Liver (tissue), 9 donors: ENCODE measurements around the gene LPGAT1. TPM values are rescaled to one million over a fixed set of nuclear protein-coding genes. Genes with fewer than 3 reads are reported as not detected.

Experiments used
- DNase-seq: peaks from one replicate; pipeline ENCODE4 v3.0.0-alpha.2; 2017; ENCODE audit warnings: low spot score
- H3K27ac ChIP-seq, 2 donors: one replicate each; pipeline ENCODE4 v1.7.0; 2013; ENCODE audit warnings: inconsistent platforms in 2 of 2, low read length in 2 of 2, control low read depth in 1 of 2, low read depth in 1 of 2, mild to moderate bottlenecking in 1 of 2
- H3K27me3 ChIP-seq, 4 donors: one replicate each; pipeline versions ENCODE4 v1.6.1 to v1.7.0; 2013; ENCODE audit warnings: low read length in 3 of 4, inconsistent platforms in 1 of 4, mild to moderate bottlenecking in 1 of 4, moderate library complexity in 1 of 4; ENCODE audit not compliant: control insufficient read depth in 4 of 4, insufficient read depth in 4 of 4
- H3K36me3 ChIP-seq, 4 donors: one replicate each; pipeline versions ENCODE4 v1.6.1 to v1.7.0; 2013; ENCODE audit warnings: low read length in 3 of 4, mild to moderate bottlenecking in 3 of 4, low read depth in 1 of 4, moderate library complexity in 1 of 4; ENCODE audit not compliant: control insufficient read depth in 4 of 4, insufficient read depth in 3 of 4
- H3K4me1 ChIP-seq, 4 donors: one replicate each; pipeline versions ENCODE4 v1.6.1 to v1.7.0; 2013; ENCODE audit warnings: low read length in 3 of 4, mild to moderate bottlenecking in 3 of 4, moderate library complexity in 1 of 4; ENCODE audit not compliant: control insufficient read depth in 4 of 4, insufficient read depth in 4 of 4
- H3K4me3 ChIP-seq, 3 donors: one replicate each; pipeline versions ENCODE4 v1.6.1 to v1.7.0; 2013; ENCODE audit warnings: low read length in 3 of 3, control low read depth in 1 of 3, low read depth in 1 of 3, mild to moderate bottlenecking in 1 of 3
- H3K9ac ChIP-seq, 2 donors: one replicate each; pipeline ENCODE4 v1.7.0; 2013; ENCODE audit warnings: low read length in 2 of 2, mild to moderate bottlenecking in 2 of 2, moderate library complexity in 2 of 2, control low read depth in 1 of 2, low read depth in 1 of 2
- H3K9me3 ChIP-seq, 4 donors: one replicate each; pipeline versions ENCODE4 v1.6.1 to v1.7.0; 2013; ENCODE audit warnings: low read length in 3 of 4; ENCODE audit not compliant: control insufficient read depth in 4 of 4
- EGR1 ChIP-seq, 2 donors: IDR thresholded peaks; 2 replicates each; pipeline ENCODE4 v1.6.1; 2016 to 2018; ENCODE audit warnings: antibody characterized with exemption in 2 of 2, low read depth in 2 of 2
- FOXA1 ChIP-seq: IDR thresholded peaks from 2 replicates; pipeline ENCODE4 v1.6.1; 2016; ENCODE audit warnings: antibody characterized with exemption
- FOXA2 ChIP-seq: IDR thresholded peaks from 2 replicates; pipeline ENCODE4 v1.6.1; 2016; ENCODE audit warnings: antibody characterized with exemption
- GABPA ChIP-seq, 2 donors: IDR thresholded peaks in 1 of 2; conservative IDR thresholded peaks in 1 of 2; 2 replicates each; pipeline ENCODE4 v1.6.1; 2016; ENCODE audit warnings: antibody characterized with exemption in 2 of 2, mild to moderate bottlenecking in 1 of 2, moderate library complexity in 1 of 2
- HNF4A ChIP-seq, 2 donors: conservative IDR thresholded peaks; 2 replicates each; pipeline ENCODE4 v1.6.1; 2016; ENCODE audit warnings: antibody characterized with exemption in 2 of 2, mild to moderate bottlenecking in 2 of 2
- HNF4G ChIP-seq: IDR thresholded peaks from 2 replicates; pipeline ENCODE4 v1.6.1; 2016; ENCODE audit warnings: antibody characterized with exemption
- JUND ChIP-seq, 2 donors: IDR thresholded peaks; 2 replicates each; pipeline ENCODE4 v1.6.1; 2016; ENCODE audit warnings: antibody characterized with exemption in 2 of 2
- RAD21 ChIP-seq, 2 donors: IDR thresholded peaks; 2 replicates each; pipeline ENCODE4 v1.6.1; 2016; ENCODE audit warnings: antibody characterized with exemption in 2 of 2, mild to moderate bottlenecking in 2 of 2
- RXRA ChIP-seq, 2 donors: IDR thresholded peaks; 2 replicates each; pipeline ENCODE4 v1.6.1; 2017 to 2018; ENCODE audit warnings: antibody characterized with exemption in 2 of 2, mild to moderate bottlenecking in 1 of 2
- SP1 ChIP-seq: IDR thresholded peaks from 2 replicates; pipeline ENCODE4 v1.6.1; 2018; ENCODE audit warnings: antibody characterized with exemption, mild to moderate bottlenecking
- TAF1 ChIP-seq: conservative IDR thresholded peaks from 2 replicates; pipeline ENCODE4 v1.6.1; 2016; ENCODE audit warnings: antibody characterized with exemption, mild to moderate bottlenecking
- YY1 ChIP-seq: IDR thresholded peaks from 2 replicates; pipeline ENCODE4 v1.6.1; 2016; ENCODE audit warnings: antibody characterized with exemption, mild to moderate bottlenecking
- WGBS: extraction: QIAGEN DNeasy Blood & Tissue Kit; methylation state at CpG from one replicate; pipeline ENCODE4 v1.1.7; 2013; 5-methylcytosine and 5-hydroxymethylcytosine counted together
- polyA plus RNA-seq, 2 donors: library from polyadenylated mRNA; stranded (reverse) in 1 of 2; unstranded in 1 of 2; fragments of 200-250 nt in 1 of 2; fragments of >200 nt in 1 of 2; fragmentation: Nextera tagmentation in 1 of 2; extraction: Ambion mirVana in 1 of 2; gene quantifications; one replicate each; pipeline versions ENCODE4 v1.2.1 to v1.2.3, GENCODE V29; 2013 to 2015
- total RNA-seq, 2 donors: library from RNA; depleted of rRNA; stranded (reverse); fragments of >200 nt; gene quantifications; one replicate each; pipeline ENCODE4 v1.2.3, GENCODE V29; 2014
- TF ChIP-seq, protein P1 (sequence below): IDR thresholded peaks from 2 replicates; pipeline ENCODE4 v1.6.1; 2016; ENCODE audit warnings: antibody characterized with exemption, mild to moderate bottlenecking
- TF ChIP-seq, protein P2 (sequence below): IDR thresholded peaks from 2 replicates; pipeline ENCODE4 v1.6.1; 2016; ENCODE audit warnings: antibody characterized with exemption
- TF ChIP-seq, protein P3 (sequence below): IDR thresholded peaks from 2 replicates; pipeline ENCODE4 v1.6.1; 2016; ENCODE audit warnings: antibody characterized with exemption
- TF ChIP-seq, protein P4 (sequence below): IDR thresholded peaks from 2 replicates; pipeline ENCODE4 v1.6.1; 2016; ENCODE audit warnings: antibody characterized with exemption
- TF ChIP-seq, protein P5 (sequence below): fragments of 150-350 bp; IDR thresholded peaks from 2 replicates; pipeline ENCODE4 v1.5.1; 2017; ENCODE audit warnings: improper control_type of control experiment, low read depth, low read length; ENCODE audit not compliant: missing input control
- donor health status: healthy.
- donor health status: healthy.
- donor health status: healthy.
- donor health status: healthy.
- donor health status: healthy.

The LPGAT1 gene
- total and polyA plus RNA-seq, 4 donors, result 11.6 to 53.8 (median 32.2) TPM

DNA sequence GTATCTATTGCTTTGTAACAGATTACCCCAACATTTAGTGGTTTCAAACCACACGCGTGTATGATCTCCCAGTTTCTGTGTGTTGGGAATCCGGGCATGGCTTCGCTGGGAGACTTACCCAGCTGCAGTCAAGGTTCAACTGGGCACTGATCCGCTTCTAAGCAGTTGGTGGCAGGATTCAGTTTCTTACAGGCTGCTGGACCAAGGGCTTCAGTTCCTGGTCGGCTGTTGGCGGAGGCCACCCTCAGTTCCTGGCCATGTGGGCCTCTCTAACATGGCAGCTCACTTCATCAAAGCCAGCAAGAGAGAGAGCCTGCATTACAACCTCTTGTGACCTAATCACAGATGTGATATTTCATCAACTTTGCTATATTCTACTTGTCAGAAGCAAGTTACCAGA, 101.3 kb downstream of the LPGAT1 start:
- TF ChIP-seq SP1, result no peak
- no peak for TF ChIP-seq HNF4G
- TF ChIP-seq, protein P1, sequence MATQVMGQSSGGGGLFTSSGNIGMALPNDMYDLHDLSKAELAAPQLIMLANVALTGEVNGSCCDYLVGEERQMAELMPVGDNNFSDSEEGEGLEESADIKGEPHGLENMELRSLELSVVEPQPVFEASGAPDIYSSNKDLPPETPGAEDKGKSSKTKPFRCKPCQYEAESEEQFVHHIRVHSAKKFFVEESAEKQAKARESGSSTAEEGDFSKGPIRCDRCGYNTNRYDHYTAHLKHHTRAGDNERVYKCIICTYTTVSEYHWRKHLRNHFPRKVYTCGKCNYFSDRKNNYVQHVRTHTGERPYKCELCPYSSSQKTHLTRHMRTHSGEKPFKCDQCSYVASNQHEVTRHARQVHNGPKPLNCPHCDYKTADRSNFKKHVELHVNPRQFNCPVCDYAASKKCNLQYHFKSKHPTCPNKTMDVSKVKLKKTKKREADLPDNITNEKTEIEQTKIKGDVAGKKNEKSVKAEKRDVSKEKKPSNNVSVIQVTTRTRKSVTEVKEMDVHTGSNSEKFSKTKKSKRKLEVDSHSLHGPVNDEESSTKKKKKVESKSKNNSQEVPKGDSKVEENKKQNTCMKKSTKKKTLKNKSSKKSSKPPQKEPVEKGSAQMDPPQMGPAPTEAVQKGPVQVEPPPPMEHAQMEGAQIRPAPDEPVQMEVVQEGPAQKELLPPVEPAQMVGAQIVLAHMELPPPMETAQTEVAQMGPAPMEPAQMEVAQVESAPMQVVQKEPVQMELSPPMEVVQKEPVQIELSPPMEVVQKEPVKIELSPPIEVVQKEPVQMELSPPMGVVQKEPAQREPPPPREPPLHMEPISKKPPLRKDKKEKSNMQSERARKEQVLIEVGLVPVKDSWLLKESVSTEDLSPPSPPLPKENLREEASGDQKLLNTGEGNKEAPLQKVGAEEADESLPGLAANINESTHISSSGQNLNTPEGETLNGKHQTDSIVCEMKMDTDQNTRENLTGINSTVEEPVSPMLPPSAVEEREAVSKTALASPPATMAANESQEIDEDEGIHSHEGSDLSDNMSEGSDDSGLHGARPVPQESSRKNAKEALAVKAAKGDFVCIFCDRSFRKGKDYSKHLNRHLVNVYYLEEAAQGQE, result no peak
- no peak for TF ChIP-seq GABPA (IDR thresholded peaks at IDR 0.05 in 1 of 2, conservative IDR thresholded peaks at IDR 0.05 in 1 of 2)
- TF ChIP-seq RXRA (IDR thresholded peaks at IDR 0.05), result no peak
- TF ChIP-seq, protein P2, sequence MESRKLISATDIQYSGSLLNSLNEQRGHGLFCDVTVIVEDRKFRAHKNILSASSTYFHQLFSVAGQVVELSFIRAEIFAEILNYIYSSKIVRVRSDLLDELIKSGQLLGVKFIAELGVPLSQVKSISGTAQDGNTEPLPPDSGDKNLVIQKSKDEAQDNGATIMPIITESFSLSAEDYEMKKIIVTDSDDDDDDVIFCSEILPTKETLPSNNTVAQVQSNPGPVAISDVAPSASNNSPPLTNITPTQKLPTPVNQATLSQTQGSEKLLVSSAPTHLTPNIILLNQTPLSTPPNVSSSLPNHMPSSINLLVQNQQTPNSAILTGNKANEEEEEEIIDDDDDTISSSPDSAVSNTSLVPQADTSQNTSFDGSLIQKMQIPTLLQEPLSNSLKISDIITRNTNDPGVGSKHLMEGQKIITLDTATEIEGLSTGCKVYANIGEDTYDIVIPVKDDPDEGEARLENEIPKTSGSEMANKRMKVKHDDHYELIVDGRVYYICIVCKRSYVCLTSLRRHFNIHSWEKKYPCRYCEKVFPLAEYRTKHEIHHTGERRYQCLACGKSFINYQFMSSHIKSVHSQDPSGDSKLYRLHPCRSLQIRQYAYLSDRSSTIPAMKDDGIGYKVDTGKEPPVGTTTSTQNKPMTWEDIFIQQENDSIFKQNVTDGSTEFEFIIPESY, result no peak
- TF ChIP-seq TAF1, result no peak
- TF ChIP-seq FOXA1, result no peak
- no peak for TF ChIP-seq YY1
- Histone ChIP-seq H3K27me3 (no peaks in the 10 kb centered on the region), H3K4me1 (no peaks in the 10 kb centered on the region), H3K9me3 (no peaks in the 10 kb centered on the region), H3K9ac (no peak overlapping the region), H3K27ac (no peak overlapping the region), H3K36me3 (no peaks in the 10 kb centered on the region), H3K4me3 (no peak overlapping the region)
- DNase-seq, result no peak
- WGBS, result 96% methylated on average over 7 of the region's 7 CpGs

DNA sequence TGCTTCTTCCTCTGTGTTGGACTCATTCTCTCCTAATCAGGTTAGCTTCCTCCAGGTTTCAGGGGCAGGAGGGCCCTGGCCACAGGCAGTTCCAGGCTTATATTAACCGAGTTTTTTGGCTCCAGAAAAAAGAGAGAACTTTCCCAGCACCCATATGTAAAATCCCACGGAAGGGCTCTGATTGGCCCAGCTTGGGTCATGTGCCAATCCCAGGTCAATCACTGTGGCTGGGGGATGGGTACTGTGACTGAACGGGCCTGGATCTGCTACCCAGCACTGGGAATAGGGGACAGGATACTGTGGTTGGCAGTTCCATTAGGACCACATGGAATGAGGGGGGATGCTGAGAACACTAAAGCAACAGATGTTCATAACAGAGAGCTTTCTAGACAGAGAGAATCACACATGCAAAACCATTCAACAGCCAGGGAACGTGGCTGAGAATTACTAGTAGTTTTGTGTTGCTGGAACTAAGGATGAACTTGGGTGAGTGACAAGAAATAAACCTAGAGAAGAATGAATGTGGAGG, 104.0 kb downstream of the LPGAT1 start:
- Histone ChIP-seq H3K4me1 (no peaks in the 10 kb centered on the region), H3K4me3 (no peak overlapping the region), H3K9ac (no peak overlapping the region), H3K27me3 (no peaks in the 10 kb centered on the region), H3K27ac (no peak overlapping the region), H3K36me3 (no peaks in the 10 kb centered on the region), H3K9me3 (no peaks in the 10 kb centered on the region)
- TF ChIP-seq FOXA2 (no peak), GABPA (IDR thresholded peaks at IDR 0.05 in 1 of 2, conservative IDR thresholded peaks at IDR 0.05 in 1 of 2) (no peak), EGR1 (IDR thresholded peaks at IDR 0.05; ENCODE audit: low read depth in 2 of 2) (no peak), SP1 (no peak), HNF4A (conservative IDR thresholded peaks at IDR 0.05) (no peak), RXRA (IDR thresholded peaks at IDR 0.05) (no peak), RAD21 (IDR thresholded peaks at IDR 0.05) (no peak), JUND (IDR thresholded peaks at IDR 0.05) (no peak), TAF1 (no peak), FOXA1 (no peak), YY1 (no peak), HNF4G (no peak)
- TF ChIP-seq, protein P3, sequence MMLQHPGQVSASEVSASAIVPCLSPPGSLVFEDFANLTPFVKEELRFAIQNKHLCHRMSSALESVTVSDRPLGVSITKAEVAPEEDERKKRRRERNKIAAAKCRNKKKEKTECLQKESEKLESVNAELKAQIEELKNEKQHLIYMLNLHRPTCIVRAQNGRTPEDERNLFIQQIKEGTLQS, result no peak
- TF ChIP-seq, protein P2, result no peak
- TF ChIP-seq, protein P4, sequence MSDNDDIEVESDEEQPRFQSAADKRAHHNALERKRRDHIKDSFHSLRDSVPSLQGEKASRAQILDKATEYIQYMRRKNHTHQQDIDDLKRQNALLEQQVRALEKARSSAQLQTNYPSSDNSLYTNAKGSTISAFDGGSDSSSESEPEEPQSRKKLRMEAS, result no peak
- TF ChIP-seq, protein P5, sequence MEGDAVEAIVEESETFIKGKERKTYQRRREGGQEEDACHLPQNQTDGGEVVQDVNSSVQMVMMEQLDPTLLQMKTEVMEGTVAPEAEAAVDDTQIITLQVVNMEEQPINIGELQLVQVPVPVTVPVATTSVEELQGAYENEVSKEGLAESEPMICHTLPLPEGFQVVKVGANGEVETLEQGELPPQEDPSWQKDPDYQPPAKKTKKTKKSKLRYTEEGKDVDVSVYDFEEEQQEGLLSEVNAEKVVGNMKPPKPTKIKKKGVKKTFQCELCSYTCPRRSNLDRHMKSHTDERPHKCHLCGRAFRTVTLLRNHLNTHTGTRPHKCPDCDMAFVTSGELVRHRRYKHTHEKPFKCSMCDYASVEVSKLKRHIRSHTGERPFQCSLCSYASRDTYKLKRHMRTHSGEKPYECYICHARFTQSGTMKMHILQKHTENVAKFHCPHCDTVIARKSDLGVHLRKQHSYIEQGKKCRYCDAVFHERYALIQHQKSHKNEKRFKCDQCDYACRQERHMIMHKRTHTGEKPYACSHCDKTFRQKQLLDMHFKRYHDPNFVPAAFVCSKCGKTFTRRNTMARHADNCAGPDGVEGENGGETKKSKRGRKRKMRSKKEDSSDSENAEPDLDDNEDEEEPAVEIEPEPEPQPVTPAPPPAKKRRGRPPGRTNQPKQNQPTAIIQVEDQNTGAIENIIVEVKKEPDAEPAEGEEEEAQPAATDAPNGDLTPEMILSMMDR, result no peak
- TF ChIP-seq, protein P1, result no peak
- 76% methylated on average over 4 of the region's 4 CpGs for WGBS
- DNase-seq, result no peak
